PC-9 (cell line): Measurements from ENCODE around the gene SESN3.

Source experiments
- CTCF ChIP-seq: fragments of 200-600 bp; sonication (generic); conservative IDR thresholded peaks from 2 replicates; pipeline ENCODE4 v1.6.1; 2017; ENCODE audit warnings: mixed run types, antibody characterized with exemption, mild to moderate bottlenecking, moderate library complexity
- EZH2 ChIP-seq: fragments of 200-600 bp; sonication (generic); IDR thresholded peaks from 2 replicates; pipeline ENCODE4 v1.8.0; 2017; ENCODE audit warnings: antibody characterized with exemption, low read depth

- TF ChIP-seq CTCF (no peak), EZH2 (no peak)
Measured at GRCh38 chr11:95218149-95218548, 12.9 kb downstream of the SESN3 start.
